Retinal pigment epithelial cell (primary cell): ENCODE measurements around the gene RPS6KA5.
A peak's percentile ranks its signal among the peaks of the same experiment; 100 is the strongest.

Experiments used
- DNase-seq: peaks from one replicate; pipeline ENCODE4 v3.0.0-alpha.2; 2010; ENCODE audit warnings: low read depth
- H3K4me3 ChIP-seq: 2 replicates; pipeline ENCODE4 v1.5.1; 2011; ENCODE audit warnings: mild to moderate bottlenecking, low read length, control low read depth, moderate library complexity
- TF ChIP-seq, protein P1 (sequence below): conservative IDR thresholded peaks from 2 replicates; pipeline ENCODE4 v1.5.1; 2011; ENCODE audit warnings: low read depth, low read length, control low read depth, inconsistent platforms

RPS6KA5 gene

DNA sequence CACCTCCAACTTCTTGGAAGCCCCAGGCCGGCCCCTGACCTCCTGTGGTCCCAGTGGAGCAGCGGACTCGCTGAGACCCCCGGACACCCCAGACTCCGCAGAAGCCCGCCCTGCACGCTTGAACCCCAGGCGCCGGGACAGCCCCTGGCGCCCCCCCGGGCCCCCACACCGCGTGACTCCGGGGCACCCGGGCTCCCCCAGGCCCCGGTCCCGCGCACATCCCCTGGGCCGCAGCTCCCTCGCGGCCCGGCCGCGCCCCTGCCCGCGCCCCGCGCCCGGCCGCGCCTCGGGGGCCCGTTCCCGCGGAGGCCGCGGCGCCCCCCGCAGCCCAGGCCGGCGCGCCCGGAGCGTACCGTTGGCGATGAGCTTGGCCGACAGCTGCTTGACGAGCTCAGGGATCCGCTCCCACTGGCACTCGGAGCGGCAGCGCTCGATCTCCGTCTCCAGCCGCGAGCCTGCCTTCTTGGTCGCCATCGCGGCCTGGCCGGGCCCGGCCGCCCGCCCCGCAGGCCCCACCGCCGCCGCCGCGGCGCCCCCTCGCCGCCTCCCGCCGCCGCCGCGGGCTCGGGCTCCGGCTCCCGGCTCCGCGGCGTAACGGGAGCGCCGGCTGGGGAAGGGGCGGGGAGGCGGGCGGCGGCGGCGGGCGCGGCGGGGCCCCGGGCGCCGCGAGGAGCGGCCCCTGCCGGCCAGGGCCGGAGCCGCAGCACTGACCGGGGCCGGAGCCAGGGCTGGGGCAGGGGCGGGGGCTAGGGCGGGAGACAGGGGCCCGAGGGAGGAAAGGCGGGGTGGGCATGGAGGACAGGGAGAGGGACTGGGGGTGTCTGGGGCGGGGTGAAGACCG lies 244.4 kb downstream of the RPS6KA5 start, which contains the start of gene TTC7B:
Gene TTC7B (minus strand): TSS at position 609 of the 841 bp plus-strand sequence. CDS start 135 bp downstream, at position 474.
- no peak for DNase-seq
- TF ChIP-seq, protein P1, sequence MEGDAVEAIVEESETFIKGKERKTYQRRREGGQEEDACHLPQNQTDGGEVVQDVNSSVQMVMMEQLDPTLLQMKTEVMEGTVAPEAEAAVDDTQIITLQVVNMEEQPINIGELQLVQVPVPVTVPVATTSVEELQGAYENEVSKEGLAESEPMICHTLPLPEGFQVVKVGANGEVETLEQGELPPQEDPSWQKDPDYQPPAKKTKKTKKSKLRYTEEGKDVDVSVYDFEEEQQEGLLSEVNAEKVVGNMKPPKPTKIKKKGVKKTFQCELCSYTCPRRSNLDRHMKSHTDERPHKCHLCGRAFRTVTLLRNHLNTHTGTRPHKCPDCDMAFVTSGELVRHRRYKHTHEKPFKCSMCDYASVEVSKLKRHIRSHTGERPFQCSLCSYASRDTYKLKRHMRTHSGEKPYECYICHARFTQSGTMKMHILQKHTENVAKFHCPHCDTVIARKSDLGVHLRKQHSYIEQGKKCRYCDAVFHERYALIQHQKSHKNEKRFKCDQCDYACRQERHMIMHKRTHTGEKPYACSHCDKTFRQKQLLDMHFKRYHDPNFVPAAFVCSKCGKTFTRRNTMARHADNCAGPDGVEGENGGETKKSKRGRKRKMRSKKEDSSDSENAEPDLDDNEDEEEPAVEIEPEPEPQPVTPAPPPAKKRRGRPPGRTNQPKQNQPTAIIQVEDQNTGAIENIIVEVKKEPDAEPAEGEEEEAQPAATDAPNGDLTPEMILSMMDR = no peak

DNA sequence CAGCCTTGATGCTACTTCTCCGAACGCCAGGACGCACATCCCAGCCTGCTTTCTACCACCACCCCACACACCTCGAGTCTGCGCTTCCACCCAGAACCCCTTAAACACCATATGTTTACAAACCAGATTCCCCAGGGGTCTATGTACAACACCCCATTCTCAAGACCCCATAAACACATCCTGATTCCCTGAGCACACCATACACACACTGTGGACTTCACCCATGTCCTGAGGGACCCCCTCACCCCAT lies 244.9 kb downstream of the RPS6KA5 start:
- DNase-seq = no peak
- peak overlapping the region; percentile 76 for H3K4me3 ChIP-seq
- TF ChIP-seq, protein P1 = no peak

More for the DNA sequence above, 244.4 kb downstream of the RPS6KA5 start, which contains the start of gene TTC7B:
- H3K4me3 ChIP-seq = peak within 1 kb of the TSS; percentile 76

DNA sequence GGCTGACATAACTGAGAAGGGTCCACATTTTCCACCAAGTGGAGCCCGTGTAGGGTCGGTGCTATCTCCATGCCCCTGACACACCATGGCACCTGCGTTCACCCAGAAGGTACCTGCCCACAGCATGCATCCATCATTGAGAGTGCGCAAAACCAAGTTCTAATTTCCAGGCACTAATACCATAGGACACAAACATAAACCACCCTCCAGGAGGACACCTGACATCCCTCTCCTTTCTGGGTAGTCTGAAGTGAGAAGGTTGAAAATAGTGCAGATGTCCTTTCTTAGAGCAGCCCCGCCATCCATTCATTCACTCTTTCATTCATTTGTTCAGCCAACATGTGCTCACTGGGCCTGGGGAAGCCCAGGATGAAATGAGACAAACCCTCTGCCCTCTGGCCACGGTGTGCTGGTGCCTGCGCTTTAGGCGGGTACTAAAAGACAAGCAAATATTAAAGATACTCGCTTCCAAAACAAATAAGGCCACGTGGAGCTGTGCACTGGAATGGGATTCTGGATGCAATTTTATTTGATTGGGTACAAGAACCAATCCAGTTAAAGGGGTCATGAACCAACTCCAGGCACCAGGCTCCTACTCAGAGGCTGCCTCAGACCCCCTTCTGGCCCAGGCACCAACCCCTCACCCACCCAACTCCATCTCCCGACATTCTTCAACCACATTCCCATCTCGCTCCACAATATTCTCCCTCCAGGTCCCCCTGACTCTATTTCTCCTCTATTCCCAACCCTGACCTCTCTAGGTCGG lies 245.5 kb downstream of the RPS6KA5 start:
- TF ChIP-seq, protein P1 = no peak
- DNase-seq = no peak
- peak overlapping the region; percentile 76 for H3K4me3 ChIP-seq

DNA sequence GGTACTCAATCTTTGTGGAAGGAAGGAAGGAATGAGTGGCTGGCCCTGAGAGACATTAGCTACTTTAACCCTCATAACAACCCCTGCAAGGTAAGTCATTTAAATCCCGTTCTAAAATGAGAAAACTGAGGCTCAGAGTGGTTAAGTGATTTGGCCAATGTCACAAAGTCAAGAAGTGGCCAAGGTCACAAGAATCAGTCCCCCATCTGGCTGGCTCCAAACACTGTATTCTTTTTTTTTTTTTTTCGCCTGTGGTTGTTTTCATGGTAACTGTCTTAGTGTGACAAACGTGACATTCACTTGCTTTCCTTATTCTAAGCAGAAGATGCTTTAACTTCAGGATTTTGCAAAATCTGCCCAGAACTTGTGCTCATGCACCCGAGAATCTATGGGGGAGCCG lies 247.0 kb downstream of the RPS6KA5 start:
- TF ChIP-seq, protein P1 = no peak
- no peak for DNase-seq
- no peak overlapping the region for H3K4me3 ChIP-seq

DNA sequence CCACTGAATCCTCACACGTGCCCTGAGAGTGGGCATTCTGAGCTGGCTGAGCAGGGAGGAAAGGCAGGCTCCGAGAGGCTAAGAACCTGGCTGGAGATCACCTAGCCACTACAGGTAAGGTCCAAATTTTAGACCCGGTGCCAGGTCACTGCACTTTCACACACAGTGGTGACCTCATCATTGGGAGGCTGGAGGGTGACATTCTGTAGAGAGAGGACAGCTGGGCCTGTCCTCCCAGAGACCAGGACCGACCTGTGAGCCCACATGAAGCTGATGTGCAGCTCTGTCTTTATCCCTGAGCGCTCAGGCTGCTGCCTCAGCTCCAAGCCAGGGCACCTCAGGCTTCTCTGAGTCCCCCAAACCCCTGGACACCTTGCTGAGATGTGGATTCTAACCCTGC lies 248.3 kb downstream of the RPS6KA5 start:
- H3K4me3 ChIP-seq = no peak overlapping the region
- DNase-seq = no peak
- TF ChIP-seq, protein P1 = no peak

DNA sequence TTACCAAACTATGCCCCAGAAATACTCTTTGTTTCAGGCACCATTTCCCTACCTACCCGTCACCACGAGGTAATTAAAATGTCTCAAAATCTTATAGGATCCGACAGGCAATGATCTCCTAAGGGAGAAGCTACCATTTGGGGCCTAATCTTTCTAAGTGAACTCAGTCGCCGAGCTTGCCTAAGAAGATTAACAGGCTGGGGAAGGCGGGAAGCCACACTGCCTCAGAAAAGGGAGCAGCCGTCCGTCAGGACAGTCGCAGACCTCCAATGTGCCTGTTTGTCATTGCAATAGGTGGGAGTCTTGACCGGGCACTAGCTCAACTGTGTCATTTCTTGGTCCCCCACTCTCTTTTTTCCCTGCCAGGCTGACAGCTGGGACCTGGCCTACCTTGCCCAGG lies 248.8 kb downstream of the RPS6KA5 start:
- DNase-seq = no peak
- no peak overlapping the region for H3K4me3 ChIP-seq
- TF ChIP-seq, protein P1 = no peak
